Activated CD4-positive, alpha-beta T cell treated with anti-CD3 and anti-CD28 coated beads, Interleukin-2, amount 50 U/mL, for 1 hour (primary cell): ENCODE data around the gene PIGBOS1.
"Not testable (repeated sequence)": the region's sequence is repeated elsewhere in the genome, so short reads cannot be mapped to it uniquely, and the experiment has no call there.

ENCODE experiments used
- DNase-seq: peaks from one replicate; pipeline ENCODE4 v3.0.0-alpha.2; 2020

The PIGBOS1 gene

DNA sequence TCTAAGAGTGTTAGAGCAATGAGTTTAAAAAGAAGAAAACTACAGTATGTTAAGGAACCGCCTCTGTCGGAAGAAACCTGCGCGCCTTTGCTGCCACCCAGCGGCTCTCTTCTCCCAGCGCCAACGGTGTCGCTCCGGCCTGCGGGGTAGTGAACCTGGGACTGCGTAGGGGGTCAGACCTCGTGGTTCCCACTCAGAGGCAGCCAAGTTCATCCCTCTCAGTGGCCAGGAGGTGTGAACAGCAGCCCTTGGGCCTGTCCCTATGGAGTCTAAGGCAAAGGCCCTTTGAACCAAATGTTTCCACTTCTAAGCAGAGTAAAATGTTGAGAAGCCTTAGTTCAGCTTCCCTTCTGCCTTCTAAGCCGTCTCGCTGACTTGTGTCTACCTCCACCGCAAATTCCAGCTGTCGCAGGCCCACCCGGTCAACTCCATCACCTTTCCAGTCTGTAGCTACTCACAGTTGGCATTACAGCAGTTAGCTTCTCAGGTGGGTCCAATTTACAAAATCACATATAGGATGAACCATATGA lies 28.3 kb downstream of the PIGBOS1 start:
- DNase-seq: peak; percentile 85

DNA sequence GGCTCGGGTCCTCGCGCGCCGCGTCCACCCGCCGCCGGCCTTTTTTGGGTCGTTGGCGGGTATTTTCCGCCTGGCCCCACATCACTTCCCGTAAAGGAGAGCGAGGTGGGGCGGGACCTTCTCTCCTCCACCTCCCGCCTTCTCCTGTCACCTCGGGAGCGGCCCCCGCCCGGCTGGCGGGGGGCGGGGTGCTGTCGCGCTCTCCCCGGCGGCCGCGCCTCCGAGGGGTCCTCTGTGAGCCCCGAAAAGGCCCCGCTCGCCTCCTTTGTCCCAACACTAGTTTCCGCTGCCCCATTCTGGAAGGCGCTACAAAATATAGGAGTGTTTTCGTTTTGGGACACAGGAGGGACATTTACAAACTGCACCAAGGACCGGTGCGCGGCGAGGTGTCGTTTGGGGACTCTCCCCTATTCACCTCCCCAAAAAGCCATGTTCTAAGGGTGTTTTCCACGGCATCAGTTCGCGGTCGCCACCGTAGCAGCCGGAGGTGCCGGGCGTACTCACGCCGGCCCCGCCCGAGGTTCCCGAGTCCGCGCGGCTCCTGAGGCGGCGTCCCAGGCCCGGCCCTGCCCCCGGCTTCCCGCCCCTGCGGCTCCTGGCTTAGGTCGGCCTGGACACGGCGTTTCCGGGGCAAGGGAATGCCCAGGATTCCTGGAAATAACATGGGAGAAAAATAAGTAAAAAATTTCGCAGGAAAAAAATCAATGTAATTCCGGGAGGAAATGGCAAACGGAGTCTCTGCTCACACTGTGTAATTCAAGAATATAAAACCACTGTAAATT lies 29.0 kb downstream of the PIGBOS1 start, which contains the start of gene RAB27A:
Gene RAB27A, minus strand, starts transcription at position 68 of the 782 bp plus-strand sequence. CDS start 54,879 bp downstream, outside the sequence.
- peak; percentile 68 for DNase-seq

DNA sequence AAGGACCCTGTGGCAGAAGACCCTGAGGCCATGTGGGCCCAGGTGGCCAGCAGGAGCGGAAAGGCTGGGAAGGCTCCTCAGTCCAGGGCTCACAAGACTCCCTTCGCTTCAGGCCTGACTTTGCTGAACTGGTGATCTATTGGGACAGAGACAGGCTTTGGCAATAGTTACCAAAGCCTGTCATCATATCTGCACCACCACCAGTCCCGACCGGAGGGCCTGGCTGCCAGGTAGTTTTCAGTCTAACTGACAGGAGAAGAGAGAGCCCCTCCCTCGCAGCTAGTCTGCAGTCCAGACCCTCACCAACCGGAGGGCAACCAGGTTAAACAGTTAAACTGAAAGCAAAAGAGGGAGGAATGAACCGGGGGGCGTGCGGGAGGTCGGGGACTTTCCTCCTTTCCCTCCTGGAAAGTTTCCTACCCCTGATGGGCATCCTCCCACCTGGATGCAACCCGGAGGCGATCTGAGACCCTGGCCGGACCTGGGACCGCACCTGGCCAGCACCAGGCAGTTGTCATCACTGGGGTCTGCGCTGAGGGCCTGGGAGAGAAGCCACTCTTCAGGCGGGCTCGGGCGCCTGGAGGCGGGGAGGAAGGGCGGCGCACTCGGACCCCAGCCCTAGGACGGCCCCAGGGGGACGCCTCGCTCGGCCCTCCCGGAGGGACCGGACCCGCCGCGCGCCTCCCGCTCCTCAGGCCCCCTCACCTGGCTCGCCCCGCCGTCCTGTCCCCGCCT lies 29.7 kb downstream of the PIGBOS1 start:
- DNase-seq: peak; percentile 23

DNA sequence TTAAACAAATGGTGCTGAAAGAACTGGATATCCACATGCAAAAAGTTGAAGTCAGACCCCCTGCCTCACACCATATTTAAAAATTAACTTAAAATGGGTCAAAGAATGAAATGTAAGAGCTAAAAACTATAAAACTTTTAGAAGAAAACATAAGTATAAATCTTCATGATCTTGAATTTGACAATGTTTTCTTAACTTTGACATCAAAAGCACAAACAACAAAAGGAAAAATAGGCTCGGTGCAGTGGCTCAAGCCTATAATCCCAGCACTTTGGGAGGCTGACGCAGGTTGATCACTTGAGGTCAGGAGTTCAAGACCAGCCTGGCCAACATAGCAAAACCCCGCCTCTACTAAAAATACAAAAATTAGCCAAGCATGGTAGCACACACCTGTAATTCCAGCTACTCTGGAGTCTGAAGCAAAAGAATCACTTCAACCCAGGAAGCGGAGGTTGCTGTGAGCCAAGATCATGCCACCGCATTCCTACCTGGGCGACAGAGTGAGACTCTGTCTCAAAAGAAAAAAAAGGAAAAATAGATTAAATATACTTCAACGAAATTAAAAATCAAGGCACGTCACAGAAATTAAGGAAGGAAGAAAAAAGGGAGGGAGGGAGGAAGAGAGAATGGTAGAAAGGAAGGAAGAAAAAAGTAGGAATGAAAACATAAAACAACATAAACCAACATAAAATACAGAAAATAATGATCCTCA lies 30.8 kb downstream of the PIGBOS1 start:
- no peak for DNase-seq

DNA sequence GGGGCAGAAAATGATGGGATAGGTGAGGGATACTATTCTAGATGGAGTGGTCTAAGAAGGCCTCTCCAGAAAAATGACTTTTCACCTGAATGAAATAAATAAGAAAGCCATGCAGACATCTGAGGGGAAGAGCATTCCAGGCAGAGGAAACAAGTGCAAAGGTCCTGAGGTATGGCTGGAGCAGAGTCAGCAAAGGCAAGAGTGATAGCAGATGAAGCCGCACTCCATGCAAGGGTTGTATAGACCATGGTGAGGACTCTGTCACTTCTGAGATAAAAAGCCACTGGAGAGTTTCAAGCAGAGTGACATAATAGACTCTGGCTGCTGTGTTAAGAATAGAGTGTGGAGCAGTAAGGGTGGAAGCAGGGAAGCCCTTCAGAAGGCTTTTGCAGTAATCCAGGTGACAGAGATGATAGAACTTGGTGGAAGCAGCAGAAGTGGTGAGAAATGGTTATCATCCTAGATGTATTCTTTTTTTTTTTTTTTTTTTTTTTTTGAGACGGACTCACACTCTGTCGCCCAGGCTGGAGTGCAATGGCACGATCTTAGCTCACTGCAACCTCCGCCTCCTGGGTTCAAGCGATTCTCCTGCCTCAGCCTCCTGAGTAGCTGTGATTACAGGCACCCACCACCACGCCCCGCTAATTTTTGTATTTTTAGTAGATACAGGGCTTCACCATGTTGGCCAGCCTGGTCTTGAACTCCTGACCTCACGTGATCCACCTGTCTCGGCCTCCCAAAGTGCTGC lies 32.3 kb downstream of the PIGBOS1 start:
- DNase-seq: not testable (repeated sequence)

DNA sequence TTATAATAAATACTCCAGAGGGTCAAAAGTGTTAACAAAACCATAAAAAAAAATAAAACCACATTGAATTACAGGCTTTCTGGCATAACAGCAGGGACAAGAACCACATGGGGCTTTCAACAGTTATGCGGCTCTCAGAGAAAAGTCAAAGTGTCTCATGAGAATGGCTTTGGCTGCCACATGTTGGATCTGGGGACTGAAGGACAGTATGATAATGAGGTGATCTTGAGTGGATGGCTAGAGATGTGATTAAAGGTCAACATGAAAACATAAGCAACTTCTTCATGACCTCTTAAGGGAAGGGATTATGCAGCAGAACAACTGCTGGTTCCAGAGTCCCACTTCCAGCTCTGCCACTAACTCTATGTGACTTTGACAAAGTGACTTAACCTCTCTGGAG lies 34.5 kb downstream of the PIGBOS1 start:
- DNase-seq: no peak

DNA sequence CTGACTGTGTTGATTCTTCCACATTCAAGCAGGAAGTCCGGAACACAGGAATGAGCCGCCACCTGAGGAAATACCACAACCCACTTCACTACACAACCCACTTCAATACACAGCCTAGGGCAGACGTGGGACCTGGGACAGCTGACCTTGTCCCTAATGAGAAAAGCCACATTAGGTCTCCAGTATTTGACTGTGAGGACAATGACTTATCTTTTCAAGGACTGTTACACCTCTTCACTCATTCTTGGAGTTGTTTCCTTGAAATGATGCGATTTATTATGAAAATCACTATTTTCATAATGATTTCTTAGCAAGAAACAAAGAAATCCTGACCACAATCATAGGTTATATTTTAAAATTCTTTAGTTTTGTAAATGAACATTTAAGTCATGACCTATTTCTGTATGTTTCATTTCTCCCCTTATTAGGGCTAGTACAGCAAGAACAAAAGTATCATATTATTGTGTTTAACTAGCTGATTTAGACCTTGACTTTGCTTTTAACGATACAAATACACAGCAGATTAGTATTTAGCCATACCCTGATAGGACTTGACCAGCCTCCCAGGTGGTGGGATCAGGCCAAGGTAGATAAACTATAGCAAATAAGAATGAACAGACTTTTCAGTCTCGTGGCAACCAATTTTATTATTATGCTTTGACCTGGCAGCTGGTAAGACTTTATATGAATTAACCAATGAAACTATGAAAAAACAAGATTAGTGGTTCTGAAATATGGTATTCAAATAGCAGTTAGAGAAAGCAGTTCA lies 35.4 kb downstream of the PIGBOS1 start:
- no peak for DNase-seq

DNA sequence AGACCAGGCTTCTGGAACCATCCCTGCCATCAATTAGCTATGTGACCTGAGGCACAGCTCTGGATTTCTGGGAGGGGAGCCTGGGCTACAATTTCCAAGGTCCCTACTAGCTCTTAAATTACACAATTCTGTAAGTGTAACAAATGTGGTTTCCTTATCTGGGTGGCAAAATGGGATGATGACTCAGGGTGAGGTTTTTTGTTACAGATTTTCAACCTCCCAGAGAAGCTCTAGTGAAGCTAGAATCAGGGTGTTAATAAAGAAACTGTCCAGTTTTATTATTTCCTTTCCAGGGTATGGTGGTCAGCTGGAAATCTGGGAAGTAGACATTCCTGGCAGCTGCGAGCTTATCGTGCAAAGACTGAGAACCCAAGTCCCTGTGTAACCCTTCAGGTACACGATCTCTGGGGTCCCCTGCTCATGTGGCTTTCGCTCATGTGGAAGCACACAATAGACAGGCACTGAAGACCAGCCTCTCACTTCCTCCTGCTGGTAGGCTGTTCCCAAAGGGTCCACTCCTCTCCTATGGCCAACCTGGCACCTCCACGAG lies 36.6 kb downstream of the PIGBOS1 start:
- no peak for DNase-seq

DNA sequence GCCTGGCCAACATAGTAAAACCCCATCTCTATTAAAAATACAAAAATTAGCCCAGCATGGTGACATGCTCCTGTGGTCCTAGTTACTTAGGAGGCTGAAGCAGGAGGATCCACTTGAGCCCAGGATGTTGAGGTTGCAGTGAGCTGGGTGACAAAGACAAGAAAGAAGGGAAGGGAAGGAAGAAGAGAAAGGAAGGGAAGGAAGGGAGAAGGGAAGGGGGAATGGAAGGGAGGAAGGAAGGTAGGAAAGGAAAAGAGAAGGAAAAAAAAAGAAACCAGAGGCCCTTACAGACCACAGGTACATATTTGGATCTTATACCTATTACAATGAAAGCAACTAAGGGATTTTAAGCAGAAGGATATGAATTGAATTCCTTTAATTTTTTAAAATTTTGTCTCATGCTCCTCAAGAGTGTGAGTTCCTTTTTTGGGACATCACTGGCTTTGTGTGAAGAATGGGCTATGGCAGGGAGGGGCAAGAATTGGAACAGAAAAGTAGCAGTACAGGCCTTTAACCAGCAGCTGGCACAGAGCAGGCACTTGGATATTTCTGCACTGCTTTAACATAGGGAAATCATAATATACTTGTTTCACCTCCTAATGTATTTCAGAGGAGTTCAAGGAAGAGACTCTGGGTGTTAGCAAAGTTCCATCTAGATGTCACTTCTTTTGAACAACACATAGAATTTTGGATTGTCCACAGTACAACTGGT lies 37.2 kb downstream of the PIGBOS1 start:
- no peak for DNase-seq

DNA sequence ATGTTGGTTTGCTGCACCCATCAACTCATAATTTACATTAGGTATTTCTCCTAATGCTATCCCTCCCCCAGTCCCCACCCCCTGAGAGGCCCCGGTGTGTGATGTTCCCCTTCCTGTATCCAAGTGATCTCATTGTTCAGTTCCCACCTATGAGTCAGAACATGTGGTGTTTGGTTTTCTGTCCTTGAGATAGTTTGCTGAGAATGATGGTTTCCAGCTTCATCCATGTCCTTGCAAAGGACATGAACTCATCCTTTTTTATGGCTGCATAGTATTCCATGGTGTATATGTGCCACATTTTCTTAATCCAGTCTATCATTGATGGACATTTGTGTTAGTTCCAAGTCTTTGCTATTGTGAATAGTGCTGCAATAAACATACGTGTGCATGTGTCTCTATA lies 38.3 kb downstream of the PIGBOS1 start:
- DNase-seq: not testable (repeated sequence)

DNA sequence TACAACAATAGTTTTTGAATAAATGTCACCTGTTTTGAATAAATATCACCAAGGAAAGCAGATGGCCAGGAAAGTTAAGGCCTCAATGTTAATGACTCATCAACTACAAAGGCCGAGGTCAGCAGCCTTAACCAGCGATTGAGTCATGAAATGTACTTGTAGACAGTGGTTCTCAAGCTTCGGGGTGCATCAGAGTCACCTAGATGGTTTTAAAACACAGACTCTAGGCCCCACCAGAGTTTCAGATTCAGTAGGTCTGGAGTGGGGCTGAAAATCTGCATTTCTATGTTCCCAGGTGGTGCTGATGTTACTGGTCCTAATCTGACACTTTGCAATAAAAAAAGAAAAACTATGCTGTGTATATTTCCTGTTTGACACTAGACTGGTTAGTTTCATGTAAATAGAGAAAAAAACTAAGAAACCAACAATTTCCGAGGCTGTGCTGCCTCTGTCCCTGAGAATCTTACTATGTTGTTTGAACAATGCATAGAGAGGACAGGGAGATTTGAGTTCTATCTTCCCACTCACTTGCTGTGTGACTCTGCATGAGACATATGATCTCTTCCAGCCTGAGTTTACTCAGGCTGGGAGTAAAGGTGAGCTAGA lies 39.1 kb downstream of the PIGBOS1 start:
- peak; percentile 44 for DNase-seq

DNA sequence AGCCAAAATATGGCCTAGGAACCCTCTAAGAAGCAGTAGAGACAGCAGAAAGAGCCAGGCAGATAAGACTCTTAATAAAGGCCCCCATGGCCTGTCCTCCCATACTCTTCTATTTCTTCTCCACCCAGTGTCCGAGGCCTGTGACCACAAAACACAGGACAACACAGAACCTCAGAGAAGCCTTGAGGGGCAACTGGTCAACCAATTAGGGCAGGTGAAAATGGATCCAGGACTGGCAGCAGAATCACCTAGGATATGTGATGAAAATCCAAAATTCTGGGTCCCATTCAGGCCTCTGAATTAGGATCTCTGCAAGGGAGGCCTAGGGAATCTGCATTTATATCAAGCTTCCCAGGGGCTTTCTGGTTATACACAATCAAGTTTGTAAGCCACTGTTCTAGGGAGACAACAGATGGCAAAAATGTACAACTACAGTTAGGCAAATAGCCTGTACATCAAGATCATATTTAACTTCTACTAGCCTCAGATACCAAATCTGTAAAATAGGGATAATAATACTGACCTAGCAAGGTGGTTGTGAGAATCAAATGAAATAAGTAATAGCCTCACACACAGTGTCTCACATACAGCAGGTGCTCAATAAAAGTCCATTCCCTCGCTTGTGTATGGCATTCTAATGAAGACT lies 39.7 kb downstream of the PIGBOS1 start:
- no peak for DNase-seq

DNA sequence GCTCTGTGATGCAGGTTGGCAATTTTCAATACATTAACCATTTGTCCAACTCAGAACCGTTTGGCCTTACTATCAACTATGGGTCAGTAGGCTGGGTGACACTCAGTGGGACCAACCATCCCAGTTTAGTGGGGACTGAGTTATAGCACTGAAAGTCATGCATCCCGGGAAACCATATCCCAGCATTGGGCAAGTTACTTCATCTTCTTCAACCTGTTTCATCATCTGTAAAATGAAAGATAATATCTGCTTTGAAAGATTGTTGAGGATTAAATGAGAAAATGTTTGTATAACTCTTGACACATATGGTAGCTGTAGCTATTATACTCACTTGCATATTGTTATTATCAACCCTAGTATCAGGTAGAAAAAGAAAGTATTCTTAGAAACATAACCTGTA lies 41.2 kb downstream of the PIGBOS1 start:
- no peak for DNase-seq

DNA sequence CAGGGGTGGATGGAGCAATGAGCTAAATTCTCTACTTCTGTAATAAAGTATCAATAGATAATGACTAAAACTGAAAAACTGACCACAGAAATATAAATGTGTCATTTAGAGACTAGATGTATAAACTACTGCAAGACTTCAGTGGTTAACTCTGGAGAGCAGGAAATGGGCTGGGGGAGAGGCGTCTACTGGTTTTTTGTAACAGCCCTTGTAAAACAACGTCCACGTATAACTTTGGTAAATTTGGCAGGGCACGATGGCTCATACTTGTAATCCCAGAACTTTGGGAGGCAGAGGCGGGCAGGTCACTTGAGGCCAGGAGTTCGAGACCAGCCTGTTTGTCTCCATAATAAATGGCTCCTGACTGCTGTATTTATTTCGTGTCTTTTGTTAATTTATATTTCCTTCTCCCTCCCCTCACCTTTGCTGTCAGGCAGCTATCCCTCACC lies 41.8 kb downstream of the PIGBOS1 start:
- peak; percentile 31 for DNase-seq

DNA sequence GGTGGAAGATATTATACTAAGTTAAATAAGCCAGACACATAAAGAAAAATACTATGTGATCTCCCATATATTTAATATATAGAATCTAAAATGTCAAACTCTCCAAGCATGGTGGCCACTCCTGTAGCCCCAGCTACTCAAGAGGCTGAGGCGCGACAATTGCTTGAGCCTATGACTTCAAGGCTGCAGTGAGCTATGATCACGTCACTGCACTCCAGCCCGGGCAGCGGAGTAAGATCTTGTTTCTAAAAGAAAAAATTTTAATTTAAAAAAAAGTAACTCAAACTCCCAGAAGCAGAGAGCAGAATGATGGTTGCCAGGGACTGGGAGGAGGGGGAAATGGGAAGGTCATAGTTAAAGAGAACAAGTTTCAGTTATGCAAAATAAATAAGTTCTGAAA lies 42.6 kb downstream of the PIGBOS1 start:
- DNase-seq: no peak

DNA sequence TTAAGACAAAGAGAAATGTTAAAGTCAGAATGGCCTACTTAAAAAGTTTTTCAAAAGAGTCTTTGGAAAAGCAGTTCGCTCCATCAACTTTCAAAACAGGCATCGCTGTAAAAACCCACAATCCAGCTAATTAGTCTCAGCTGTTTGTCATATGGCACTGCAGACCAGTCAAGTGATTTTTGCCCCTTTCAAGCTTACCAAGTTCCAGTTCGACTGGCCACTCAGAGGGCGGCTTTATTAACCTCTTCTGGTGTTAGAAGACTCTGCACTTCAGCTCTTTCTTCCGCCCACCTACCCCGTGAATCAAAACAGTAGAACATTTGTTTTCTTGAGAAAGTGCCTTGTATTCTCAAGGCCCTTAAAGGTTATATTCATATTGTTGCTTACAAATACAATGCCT lies 48.6 kb downstream of the PIGBOS1 start:
- DNase-seq: no peak

DNA sequence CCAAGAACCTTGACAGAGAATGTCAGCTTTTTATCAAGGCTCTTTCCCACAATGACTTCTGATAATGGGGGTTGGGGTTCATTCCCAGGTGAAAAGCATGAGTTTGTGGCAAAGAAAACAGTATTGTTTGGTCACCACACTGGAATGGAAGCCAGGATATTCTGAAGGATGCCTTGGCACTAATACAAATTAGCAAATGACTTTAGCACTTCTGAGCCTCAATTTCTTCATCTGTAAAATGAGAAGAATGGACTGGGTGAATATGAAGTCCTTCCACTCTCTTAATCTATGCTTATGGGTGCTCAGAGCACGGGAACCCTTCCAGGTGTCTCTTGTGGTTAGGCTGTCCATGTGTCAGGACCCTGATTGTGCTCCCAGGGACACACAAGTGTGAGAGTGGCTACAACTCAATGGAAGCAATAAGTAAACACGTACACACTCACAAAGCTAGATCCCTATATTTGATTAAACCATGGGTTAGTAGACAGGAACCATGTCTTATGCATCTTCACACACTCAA lies 50.7 kb downstream of the PIGBOS1 start:
- DNase-seq: no peak

DNA sequence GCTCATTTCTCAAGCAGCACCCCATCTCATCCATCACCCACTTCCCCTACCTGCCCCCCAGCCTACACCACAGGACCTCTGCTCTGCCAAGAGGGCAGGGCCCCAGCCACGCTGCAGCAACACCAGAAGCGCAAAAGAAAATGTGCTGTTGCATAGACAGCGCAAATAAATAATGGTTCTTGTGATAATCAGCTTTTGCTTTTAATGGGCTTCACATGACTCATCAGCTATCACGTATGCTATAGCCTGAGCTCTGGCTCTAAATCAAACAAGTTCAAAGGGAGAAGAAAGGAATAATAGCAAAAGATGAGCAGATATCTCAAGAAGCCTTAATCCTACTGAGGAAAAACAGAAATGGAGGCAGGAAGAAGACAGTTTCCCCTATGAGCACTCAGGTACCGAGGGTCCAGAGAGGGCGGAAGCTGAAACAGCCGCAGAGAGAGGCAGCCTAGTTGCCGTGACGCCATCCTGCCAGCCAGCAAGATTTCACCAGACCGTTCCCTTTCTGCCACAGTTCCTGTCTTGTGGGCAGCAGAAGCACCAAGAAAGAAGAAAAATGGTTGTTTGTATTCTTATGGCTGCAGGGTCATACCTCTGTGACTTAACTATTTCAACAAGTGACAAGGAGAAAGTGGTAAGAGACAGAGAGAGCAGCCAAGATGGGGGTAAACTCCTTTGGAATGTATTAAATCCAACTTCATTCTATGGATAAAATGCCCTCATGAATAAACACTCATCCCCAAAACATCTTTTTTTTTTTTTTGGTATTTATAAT lies 51.3 kb downstream of the PIGBOS1 start:
- DNase-seq: peak; percentile 70
